Measurements from ENCODE around the gene ARMCX1.
"Not testable (repeated sequence)": the region's sequence is repeated elsewhere in the genome, so short reads cannot be mapped to it uniquely, and the experiment has no call there.

ARMCX1 gene

DNA sequence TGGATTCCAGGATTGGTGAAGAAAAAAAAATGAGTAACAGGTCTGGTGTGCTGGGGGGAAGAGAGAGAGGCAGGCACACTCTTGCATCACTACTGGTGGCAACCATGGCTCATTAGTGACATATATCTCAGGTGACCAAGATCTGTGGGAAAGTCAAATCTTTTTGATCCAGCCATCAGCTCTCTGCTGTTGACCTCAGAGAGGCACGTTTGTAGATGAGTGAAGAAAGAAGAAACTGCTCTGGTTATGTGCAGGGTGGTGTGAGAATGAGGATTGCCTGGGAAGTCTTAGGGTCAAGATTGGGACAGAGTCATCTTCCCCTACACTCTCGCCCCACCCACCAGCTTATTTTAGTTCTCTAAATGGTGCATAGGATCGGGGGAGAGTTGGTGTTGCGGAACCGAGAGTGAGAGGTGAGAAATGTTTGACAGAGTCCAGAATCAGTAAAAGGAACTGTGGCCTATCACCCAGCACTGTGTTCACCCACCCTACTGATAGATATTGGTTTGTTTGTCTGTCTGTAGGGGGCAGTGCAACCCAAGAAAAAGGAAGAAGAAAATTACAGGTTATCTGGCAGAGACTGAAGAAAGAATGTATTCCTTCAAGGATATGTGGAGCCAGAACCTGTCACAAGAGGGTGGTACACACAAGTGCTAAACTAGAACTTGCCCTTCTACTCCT lies 45.5 kb downstream of the ARMCX1 start:
- Histone ChIP-seq H3K36me3 (ENCODE audit: control insufficient read depth, insufficient read depth, low read length) (no peaks in the 10 kb centered on the region), H3K79me2 (no peaks in the 10 kb centered on the region), H2AFZ (no peak overlapping the region), H3K9me3 (ENCODE audit: control insufficient read depth, low read length) (no peaks in the 10 kb centered on the region), H3K4me3 (ENCODE audit: low read depth, low read length) (no peak overlapping the region), H3K27ac (no peak overlapping the region), H3K27me3 (ENCODE audit: control insufficient read depth, insufficient read depth, low read length) (no peaks in the 10 kb centered on the region), H3K9ac (no peak overlapping the region), H3K4me2 (ENCODE audit: low read length) (no peak overlapping the region), H3K4me1 (no peaks in the 10 kb centered on the region)
- peak; percentile 59 for TF ChIP-seq CTCF (IDR thresholded peaks at IDR 0.05)

- not testable (repeated sequence) for H2AFZ ChIP-seq; H3K27ac ChIP-seq; H3K36me3 ChIP-seq (ENCODE audit: control insufficient read depth, insufficient read depth, low read length); H3K4me3 ChIP-seq (ENCODE audit: low read depth, low read length); H3K27me3 ChIP-seq (ENCODE audit: control insufficient read depth, insufficient read depth, low read length); H3K9me3 ChIP-seq (ENCODE audit: control insufficient read depth, low read length); H3K79me2 ChIP-seq; H3K4me1 ChIP-seq; H3K9ac ChIP-seq; H3K4me2 ChIP-seq (ENCODE audit: low read length)
Observed at GRCh38 chrX:101599592-101599991, 49.2 kb downstream of the ARMCX1 start.

GRCh38 chrX:101602077-101602476 lies 51.7 kb downstream of the ARMCX1 start:
- H3K9ac ChIP-seq, result no peak overlapping the region
- H3K79me2 ChIP-seq, result no peaks in the 10 kb centered on the region
- H3K4me2 ChIP-seq (ENCODE audit: low read length), result no peak overlapping the region
- H3K27me3 ChIP-seq (ENCODE audit: control insufficient read depth, insufficient read depth, low read length), result no peaks in the 10 kb centered on the region
- H3K4me3 ChIP-seq (ENCODE audit: low read depth, low read length), result no peak overlapping the region
- no peak overlapping the region for H2AFZ ChIP-seq
- no peak for TF ChIP-seq CTCF (IDR thresholded peaks at IDR 0.05)
- no peak overlapping the region for H3K27ac ChIP-seq
- H3K36me3 ChIP-seq (ENCODE audit: control insufficient read depth, insufficient read depth, low read length), result no peaks in the 10 kb centered on the region
- H3K9me3 ChIP-seq (ENCODE audit: control insufficient read depth, low read length), result no peaks in the 10 kb centered on the region
- H3K4me1 ChIP-seq, result no peaks in the 10 kb centered on the region

Data from parathyroid adenoma (tissue), 2 donors.